Measurements from ENCODE around the gene PACRG.
"Not testable (repeated sequence)": the region's sequence is repeated elsewhere in the genome, so short reads cannot be mapped to it uniquely, and the experiment has no call there.

PACRG gene

GRCh38 chr6:162727322-162728182 lies at the start of gene PACRG, which contains the start of gene PRKN:
PACRG (plus strand) TSS chr6:162727974.
PRKN (minus strand) TSS chr6:162727766.
- peak; percentile 91 to 97 for DNase-seq

- not testable (repeated sequence) for DNase-seq
Observed at GRCh38 chr6:162678896-162679295, 48.9 kb upstream of the PACRG start.

DNA sequence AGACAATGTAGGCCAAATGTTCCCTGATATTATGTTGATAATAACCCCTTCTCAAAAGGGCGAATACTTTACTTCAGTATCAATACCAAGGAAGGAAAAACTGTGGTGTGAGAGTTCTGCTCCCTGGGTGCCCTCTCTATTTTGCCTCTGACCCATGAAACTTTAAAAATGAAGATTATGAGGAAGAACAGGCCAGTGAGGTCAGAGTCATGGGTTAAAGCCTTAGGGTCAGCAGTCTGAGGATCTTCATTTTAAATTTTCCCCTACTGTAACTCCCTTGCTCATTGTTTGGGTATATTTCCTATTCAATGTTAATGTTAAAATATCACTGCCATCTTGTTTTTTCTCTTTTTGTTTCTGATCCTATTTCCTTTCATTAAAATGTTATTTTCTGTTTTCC lies 48.1 kb upstream of the PACRG start:
- no peak for DNase-seq

DNA sequence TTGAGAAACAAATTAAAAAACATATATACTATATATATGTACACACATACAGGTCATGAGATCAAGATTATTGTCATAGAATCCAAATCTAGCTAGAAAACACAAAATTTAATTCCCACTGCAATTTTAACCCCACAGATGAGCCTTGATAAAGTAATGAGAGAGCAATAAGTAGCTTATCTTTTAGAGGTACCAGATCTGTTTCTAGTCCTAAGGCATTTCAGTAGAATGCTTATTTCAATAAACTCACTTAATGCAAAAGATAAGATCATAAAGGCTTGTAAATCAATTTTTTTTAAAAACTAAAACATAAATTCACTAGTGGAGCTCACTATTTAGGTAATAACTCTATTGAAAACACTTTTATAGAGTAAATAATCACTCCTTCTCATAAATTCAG lies 47.4 kb upstream of the PACRG start:
- no peak for DNase-seq

DNA sequence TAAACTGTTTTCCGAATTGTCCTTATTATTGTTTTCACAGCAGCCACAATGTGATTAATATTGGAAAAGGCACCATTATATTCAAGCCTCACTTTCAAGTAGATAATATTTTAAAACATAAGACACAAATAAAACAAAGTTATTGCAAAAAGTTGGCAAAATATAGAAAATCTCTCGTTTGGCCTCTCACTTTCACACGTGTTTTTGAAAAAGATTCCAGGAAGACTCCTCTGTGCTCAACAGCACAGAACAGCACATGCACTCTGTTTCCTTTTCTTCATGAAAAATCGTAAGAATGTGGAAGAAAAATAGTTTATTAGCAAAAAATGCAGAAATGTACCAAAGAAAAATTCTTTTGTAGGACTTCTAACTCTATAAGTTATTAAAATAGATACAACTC lies 46.9 kb upstream of the PACRG start:
- no peak for DNase-seq

- no peak for DNase-seq
Observed at GRCh38 chr6:162681447-162681846, 46.3 kb upstream of the PACRG start.

GRCh38 chr6:162683135-162683534 lies 44.6 kb upstream of the PACRG start:
- DNase-seq, result no peak

- DNase-seq, result no peak
Observed at GRCh38 chr6:162684052-162684451, 43.7 kb upstream of the PACRG start.

DNA sequence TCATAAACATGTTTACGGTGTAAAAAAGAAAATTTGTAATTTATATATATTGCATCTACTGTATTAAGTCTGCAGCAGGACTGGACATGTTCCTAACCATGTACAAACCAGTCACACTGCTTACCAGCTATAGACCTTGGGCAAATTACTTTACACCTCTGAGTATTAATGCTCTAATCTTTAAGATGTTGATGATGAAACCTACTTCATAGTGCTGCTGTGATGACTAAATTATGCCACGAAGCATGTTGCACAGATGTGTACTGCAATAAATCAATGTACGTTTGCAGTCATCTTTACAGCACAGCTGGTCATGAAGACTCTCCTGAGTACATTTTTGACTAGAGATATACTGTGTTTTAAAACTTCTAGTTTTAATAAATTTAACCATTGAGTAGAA lies 42.8 kb upstream of the PACRG start:
- no peak for DNase-seq

DNA sequence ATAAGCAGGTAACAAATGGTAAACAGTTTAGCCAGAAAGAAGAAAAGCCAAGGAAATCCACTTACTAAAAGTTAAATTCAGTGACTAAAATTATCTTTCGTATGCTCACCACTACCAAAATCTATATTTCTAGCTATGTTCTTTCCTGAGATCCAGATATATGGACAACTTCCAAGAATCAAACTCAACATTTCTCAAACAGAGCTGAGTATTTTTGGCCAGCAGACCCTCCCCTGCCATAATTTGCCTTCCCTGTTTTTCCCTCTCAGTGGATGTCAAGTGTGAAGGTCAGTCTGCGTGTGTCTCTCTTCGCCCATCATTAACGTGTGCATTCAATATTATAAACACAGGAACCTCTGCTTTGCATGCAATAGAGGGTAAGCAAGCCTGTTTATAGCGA lies 42.2 kb upstream of the PACRG start:
- no peak for DNase-seq

- DNase-seq, result no peak
Observed at GRCh38 chr6:162688751-162689345, 38.9 kb upstream of the PACRG start.

DNA sequence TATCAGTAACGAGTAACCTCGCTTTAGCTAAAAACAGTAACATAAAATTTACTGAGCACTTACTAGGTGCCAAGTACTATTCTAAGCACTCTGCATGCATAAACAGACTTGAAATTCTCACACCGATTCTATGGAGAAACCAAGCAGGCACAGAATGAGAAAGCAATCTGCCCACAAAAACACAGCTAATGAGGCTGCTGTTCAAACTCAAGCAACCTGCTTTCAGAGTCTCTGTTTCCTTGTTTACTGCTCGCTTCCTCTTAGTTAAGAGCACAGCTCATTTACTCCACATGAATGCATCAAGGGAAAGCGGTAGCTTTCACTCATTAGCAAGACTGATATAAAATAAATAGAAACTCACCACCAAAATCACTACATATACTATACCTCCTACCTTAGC lies 37.6 kb upstream of the PACRG start:
- no peak for DNase-seq

GRCh38 chr6:162697872-162698403 lies 29.8 kb upstream of the PACRG start:
- no peak for DNase-seq

DNA sequence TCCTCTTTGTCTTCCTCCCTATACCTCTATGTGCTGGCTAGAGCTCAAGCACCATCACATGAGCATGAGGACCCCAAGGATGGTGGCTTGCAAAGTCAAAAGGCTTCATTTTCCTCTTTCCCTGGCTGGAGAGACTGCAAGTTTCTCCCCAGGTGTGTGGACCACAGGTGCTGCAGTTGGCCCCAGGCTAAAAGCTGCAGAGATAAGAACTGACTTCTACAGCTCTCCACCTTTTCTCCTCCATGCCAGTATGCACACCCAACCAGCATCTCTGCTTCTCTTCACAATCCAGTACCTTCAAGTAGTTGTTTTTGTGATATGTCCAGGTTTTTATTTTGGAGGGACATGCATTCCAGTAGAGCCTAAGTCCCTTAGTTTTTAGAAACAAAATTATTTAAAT lies 29.3 kb upstream of the PACRG start:
- DNase-seq, result no peak

DNA sequence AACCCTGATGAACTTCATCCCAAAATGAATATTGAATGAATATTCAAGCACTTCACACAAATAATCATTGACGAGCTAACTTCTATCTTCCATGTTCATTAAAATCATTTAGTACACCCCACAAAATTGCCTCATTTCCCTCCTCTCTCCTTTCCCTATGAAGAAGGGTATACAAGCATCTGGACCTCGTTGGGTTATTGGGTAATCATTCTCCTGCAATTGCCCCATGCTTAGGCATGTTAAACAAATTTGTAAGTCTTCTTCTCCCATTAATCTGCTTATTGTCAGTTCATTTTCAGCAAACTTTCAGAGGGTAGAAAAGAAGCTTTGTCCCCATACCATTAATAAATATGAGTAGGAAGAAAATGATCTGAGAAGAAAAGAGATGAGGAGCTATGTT lies 27.8 kb upstream of the PACRG start:
- DNase-seq, result no peak

GRCh38 chr6:162700966-162701365 lies 26.8 kb upstream of the PACRG start:
- no peak for DNase-seq

GRCh38 chr6:162701551-162701950 lies 26.2 kb upstream of the PACRG start:
- DNase-seq, result no peak

DNA sequence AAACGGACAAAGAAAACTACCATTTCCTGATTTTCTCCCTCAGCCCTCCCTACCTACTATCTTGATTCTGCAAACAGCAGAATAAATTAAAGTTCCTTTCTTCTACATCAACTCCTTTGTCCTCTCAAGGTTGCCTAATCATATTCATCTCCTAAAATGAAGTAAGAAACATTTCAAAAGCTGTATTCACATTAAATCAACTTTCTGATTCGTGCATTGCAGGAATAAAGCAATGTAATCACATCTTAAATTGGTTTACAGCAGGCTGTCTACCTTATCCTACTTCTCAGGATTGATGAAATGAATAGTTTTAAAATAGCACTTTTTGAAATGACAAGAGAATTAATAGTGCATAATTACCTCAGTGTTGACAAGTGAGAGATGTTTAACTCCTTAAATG lies 25.3 kb upstream of the PACRG start:
- no peak for DNase-seq

DNA sequence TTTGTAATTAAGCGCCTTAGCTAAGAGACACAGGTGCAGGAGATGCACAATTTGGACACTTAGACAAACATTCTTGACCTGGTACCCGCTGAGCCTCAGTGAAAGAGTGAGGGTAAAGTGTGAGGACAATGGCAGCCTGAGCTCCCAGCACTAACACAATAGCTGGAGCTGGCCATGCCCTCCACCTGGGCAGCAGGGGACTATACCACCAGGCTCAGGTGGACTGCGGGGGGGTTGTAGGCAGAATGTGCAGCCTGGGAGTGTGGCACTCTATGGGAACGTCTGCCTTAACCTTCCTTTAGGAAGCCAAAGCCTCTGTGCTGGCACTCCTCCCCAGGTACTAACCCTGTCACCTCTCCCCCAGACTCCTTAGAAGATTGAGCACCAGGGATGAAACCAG lies 23.8 kb upstream of the PACRG start:
- DNase-seq, result no peak

DNA sequence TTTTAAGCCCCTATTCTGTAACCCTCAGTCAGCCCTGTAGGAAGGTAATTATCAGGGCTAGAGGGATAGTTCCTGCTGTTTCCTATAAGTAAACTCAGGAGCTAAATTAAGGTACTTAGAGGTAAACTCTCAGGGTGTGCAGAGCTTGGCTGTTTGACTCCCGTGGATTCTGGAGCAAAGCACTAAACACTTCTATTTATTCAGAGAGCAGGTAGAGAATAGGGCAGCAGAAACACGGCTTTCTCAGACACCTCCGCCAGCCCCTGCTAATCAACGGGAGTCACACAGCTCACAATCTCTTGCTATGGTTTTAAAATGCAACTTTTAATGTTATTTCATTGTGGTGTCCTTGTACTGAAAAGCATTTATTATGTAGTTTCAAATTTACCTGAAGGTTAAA lies 22.0 kb upstream of the PACRG start:
- no peak for DNase-seq

GRCh38 chr6:162706232-162706631 lies 21.5 kb upstream of the PACRG start:
- no peak for DNase-seq

- DNase-seq, result no peak
Observed at GRCh38 chr6:162708971-162709370, 18.8 kb upstream of the PACRG start.

DNA sequence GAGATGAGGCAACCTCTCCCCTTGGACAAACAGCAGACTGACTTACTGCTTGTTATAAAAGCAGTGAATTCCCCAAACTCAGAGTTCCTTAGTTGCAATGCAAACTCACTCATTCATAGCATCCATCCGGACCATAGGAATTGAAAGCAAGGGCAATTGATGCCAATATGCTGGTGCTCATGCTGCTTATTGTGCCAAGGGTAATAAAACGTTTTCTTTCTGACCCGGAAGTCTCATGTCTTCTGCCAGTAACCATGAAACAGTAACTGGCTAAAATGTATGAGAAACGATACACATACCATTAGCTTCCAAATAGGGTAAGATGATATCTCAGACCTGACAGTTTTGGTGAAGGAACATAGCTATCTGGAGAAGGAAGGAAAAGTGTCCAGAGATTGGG lies 18.3 kb upstream of the PACRG start:
- no peak for DNase-seq

DNA sequence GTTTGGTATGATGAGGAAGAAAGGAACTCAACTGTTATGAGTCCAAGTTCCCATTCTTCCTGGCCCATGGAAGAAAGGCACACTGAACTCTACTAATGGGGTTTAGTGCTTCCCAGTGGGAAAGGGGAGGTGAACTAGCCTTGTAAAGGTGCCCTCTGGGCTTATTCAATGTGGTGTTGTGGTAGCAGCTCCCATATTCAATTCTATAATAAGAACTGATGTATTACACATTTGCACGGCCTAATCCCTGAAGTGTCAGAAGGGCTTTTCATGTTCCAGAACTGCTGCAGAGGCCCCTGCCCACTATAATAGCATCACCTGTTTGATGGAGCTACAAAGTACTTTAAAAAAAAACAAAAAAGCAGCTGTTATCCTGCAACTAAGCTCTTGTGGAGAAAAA lies 17.4 kb upstream of the PACRG start:
- DNase-seq, result no peak
